Caco-2 (cell line): ENCODE measurements around the gene SLCO2A1. TPM values are rescaled to one million over a fixed set of nuclear protein-coding genes. Genes with fewer than 3 reads are reported as not detected.

ENCODE experiments used
- BruUV-seq: library from RNA; stranded (reverse); fragments of 400-500 nt; replicated peaks from 2 replicates; lab custom pipeline; 2021; lab: Mats Ljungman, UMichigan
- CTCF ChIA-PET: fragments of 300-600 bp; sonication (Branson Sonifier 250); formaldehyde crosslinking; loops from one replicate; lab custom pipeline; 2022; ENCODE audit warnings: antibody characterized with exemption; lab: Charles Lee
- POLR2A ChIA-PET: fragments of 300-600 bp; sonication (Branson Sonifier 250); formaldehyde crosslinking; loops from one replicate; lab custom pipeline; 2022; ENCODE audit warnings: antibody characterized with exemption; lab: Charles Lee
- DNase-seq, 2 experiments: peaks; one replicate each; pipeline versions ENCODE4 v3.0.0 to v3.0.0-alpha.2; 2020 to 2022
- H3K27me3 ChIP-seq: replicated peaks from 2 replicates; pipeline ENCODE4 v1.6.0; 2011; ENCODE audit warnings: low read length; ENCODE audit not compliant: control insufficient read depth, insufficient read depth
- H3K36me3 ChIP-seq: 2 replicates; pipeline ENCODE4 v1.5.1; 2011; ENCODE audit warnings: low read length; ENCODE audit not compliant: control insufficient read depth, insufficient read depth
- H3K4me1 ChIP-seq: fragments of 250-450 bp; sonication (Bioruptor Pico); 2 replicates; pipeline ENCODE4 v1.5.1; 2020; ENCODE audit warnings: mild to moderate bottlenecking
- H3K4me3 ChIP-seq: 2 replicates; pipeline ENCODE4 v1.5.1; 2011; ENCODE audit warnings: low read depth, mild to moderate bottlenecking, control low read depth, low read length
- H3K9me3 ChIP-seq: fragments of 250-450 bp; sonication (Bioruptor Pico); 2 replicates; pipeline ENCODE4 v1.5.1; 2020; ENCODE audit warnings: mild to moderate bottlenecking, moderate library complexity
- H3K27ac Mint-ChIP-seq: one replicate; pipeline ENCODE4 v1.8.0; 2022; ENCODE audit warnings: mixed read lengths; ENCODE audit not compliant: unreplicated experiment
- H3K27me3 Mint-ChIP-seq: one replicate; pipeline ENCODE4 v1.8.0; 2022; ENCODE audit warnings: mixed read lengths; ENCODE audit not compliant: insufficient read depth, unreplicated experiment
- H3K36me3 Mint-ChIP-seq: one replicate; pipeline ENCODE4 v1.8.0; 2022; ENCODE audit warnings: mild to moderate bottlenecking, mixed read lengths; ENCODE audit not compliant: insufficient read depth, unreplicated experiment
- H3K4me1 Mint-ChIP-seq: one replicate; pipeline ENCODE4 v1.8.0; 2022; ENCODE audit warnings: low read depth, mixed read lengths; ENCODE audit not compliant: unreplicated experiment
- H3K4me3 Mint-ChIP-seq: one replicate; pipeline ENCODE4 v1.8.0; 2022; ENCODE audit warnings: mild to moderate bottlenecking, moderate library complexity, mixed read lengths; ENCODE audit not compliant: unreplicated experiment
- H3K9me3 Mint-ChIP-seq: one replicate; pipeline ENCODE4 v1.8.0; 2022; ENCODE audit warnings: mixed read lengths; ENCODE audit not compliant: unreplicated experiment
- CTCF ChIP-seq, 2 experiments: fragments of 200-600 bp in 1 of 2; IDR thresholded peaks; 1 replicate in 1 of 2; 2 replicates in 1 of 2; pipeline versions ENCODE4 v1.5.1 to v1.8.0; 2011 to 2022; ENCODE audit warnings: antibody characterized with exemption in 1 of 2, control low read depth in 1 of 2, inconsistent platforms in 1 of 2, low read depth in 1 of 2, low read length in 1 of 2, mild to moderate bottlenecking in 1 of 2, moderate library complexity in 1 of 2; ENCODE audit not compliant: insufficient read depth in 1 of 2, severe bottlenecking in 1 of 2, unreplicated experiment in 1 of 2
- intact Hi-C: fragments of 100-400 bp; cut with micrococcal nuclease; formaldehyde crosslinking; loops from one replicate; pipeline ENCODE4 v1.10.0; 2022; ENCODE audit not compliant: unreplicated experiment
- total RNA-seq: library from RNA; stranded (reverse); gene quantifications from 2 replicates; pipeline ENCODE4 v1.2.3, GENCODE V29; 2022

The SLCO2A1 gene
- total RNA-seq, 1 experiment from 2014 or later, result 2.5 TPM

DNA sequence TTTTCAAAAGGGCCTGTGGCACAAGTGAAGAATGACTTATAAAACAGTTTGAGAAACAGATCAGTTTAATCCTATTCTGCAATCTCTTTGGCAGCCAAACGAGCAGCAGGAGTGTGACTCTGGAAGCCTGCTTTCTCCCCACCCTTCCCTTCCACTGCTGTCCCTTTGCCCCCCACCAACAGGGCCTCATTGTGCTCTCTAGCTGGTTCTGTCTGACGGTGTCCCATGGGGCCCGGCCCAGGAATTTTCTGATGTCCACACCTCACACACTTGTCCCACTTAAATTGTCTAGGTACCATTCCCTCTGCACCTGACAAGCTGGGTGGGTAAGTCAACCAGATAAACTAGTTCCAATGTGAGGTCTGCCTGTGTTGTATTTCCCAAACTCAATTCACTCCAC lies 16.4 kb downstream of the SLCO2A1 start:
- no peaks in the 10 kb centered on the region for H3K9me3 Mint-ChIP-seq
- H3K27me3 Mint-ChIP-seq, result no peaks in the 10 kb centered on the region
- no peaks in the 10 kb centered on the region for H3K4me1 Mint-ChIP-seq
- H3K4me3 Mint-ChIP-seq, result no peak overlapping the region
- intact Hi-C loops, result no loop called here
- POLR2A ChIA-PET, result no interaction called here
- no peak for TF ChIP-seq CTCF (IDR thresholded peaks at IDR 0.05; ENCODE audit: insufficient read depth in 1 of 2, low read depth in 1 of 2, low read length in 1 of 2, severe bottlenecking in 1 of 2, unreplicated experiment in 1 of 2)
- H3K27ac Mint-ChIP-seq, result no peak overlapping the region
- BruUV-seq, result no TSS peak
- CTCF ChIA-PET, result interaction anchor here (0.6 kb wide), 1 partner anchor 458 kb away, joined by 3 read pairs; no protein-coding TSS in a partner anchor
- Histone ChIP-seq H3K4me3 (no peak overlapping the region), H3K9me3 (no peaks in the 10 kb centered on the region), H3K27me3 (no peaks in the 10 kb centered on the region), H3K4me1 (no peaks in the 10 kb centered on the region), H3K36me3 (no peaks in the 10 kb centered on the region)
- no peak for DNase-seq
- H3K36me3 Mint-ChIP-seq, result no peaks in the 10 kb centered on the region

DNA sequence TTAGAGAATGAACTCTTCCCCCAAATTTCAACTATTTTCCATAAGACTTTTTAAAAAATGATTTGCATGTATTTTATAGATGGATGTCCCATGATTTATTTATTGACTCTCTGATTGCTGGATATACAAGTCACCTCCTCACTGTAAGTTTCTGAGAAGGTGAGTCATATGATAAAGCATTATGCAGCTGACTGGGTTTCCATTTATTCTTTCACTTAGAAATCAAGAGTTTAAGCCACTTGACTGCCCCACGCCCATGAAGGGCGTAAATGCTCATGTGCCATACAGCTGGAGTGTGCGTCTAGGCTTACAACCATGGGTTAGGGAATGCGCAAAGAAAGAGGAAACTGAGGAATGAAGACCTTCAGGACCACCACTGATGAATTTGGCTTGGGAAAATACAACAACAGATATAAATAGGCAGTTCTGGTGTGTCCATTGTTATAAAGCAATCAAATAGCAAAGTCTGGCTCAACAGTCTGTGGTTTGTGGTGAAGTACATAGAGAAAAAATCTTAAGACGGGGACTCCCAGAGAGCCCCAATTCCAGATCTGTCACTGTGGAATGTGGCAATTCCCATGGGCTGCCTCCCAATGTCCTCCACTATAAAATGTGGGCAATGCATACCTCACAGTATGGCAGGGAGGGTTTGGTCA lies 20.3 kb downstream of the SLCO2A1 start:
- ChIA-PET POLR2A (no interaction called here), CTCF (no interaction called here)
- no TSS peak for BruUV-seq
- DNase-seq, result no peak
- Mint-ChIP-seq H3K27me3 (no peaks in the 10 kb centered on the region), H3K9me3 (no peaks in the 10 kb centered on the region), H3K27ac (no peak overlapping the region), H3K4me1 (no peaks in the 10 kb centered on the region), H3K4me3 (no peak overlapping the region), H3K36me3 (no peaks in the 10 kb centered on the region)
- Histone ChIP-seq H3K4me1 (no peaks in the 10 kb centered on the region), H3K27me3 (no peaks in the 10 kb centered on the region), H3K36me3 (no peaks in the 10 kb centered on the region), H3K9me3 (no peaks in the 10 kb centered on the region), H3K4me3 (no peak overlapping the region)
- TF ChIP-seq CTCF (IDR thresholded peaks at IDR 0.05; ENCODE audit: insufficient read depth in 1 of 2, low read depth in 1 of 2, low read length in 1 of 2, severe bottlenecking in 1 of 2, unreplicated experiment in 1 of 2), result no peak
- intact Hi-C loops, result no loop called here

DNA sequence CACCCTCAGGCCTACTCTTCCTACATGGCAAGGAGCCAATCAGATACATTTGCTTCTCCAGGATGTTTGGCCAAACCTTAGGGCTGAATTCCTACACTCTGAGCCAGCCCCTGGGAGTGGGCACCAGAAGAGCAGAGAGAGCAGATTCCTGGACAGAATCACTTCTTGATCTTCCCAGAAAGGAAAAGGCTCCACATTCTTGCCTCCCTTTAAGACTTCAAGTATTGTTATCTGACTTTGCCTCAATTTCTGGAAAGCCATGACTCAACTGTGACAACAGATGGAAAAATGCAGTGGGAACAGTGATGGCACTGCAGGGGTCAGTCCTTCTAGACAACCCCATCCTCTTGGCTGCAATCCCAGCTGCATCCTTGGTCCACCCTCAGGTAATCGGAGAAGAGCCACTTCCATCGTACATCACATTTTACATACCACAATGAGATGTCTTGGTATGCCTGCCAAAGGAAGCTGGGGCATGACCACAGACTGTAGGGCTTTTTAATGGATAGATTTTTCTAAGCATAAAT lies 21.0 kb downstream of the SLCO2A1 start:
- ChIA-PET POLR2A (no interaction called here), CTCF (no interaction called here)
- Histone ChIP-seq H3K27me3 (no peaks in the 10 kb centered on the region), H3K4me1 (no peaks in the 10 kb centered on the region), H3K9me3 (no peaks in the 10 kb centered on the region), H3K36me3 (no peaks in the 10 kb centered on the region), H3K4me3 (no peak overlapping the region)
- TF ChIP-seq CTCF (IDR thresholded peaks at IDR 0.05; ENCODE audit: insufficient read depth in 1 of 2, low read depth in 1 of 2, low read length in 1 of 2, severe bottlenecking in 1 of 2, unreplicated experiment in 1 of 2), result no peak
- H3K27me3 Mint-ChIP-seq, result no peaks in the 10 kb centered on the region
- H3K4me1 Mint-ChIP-seq, result no peaks in the 10 kb centered on the region
- H3K9me3 Mint-ChIP-seq, result no peaks in the 10 kb centered on the region
- intact Hi-C loops, result no loop called here
- no peak overlapping the region for H3K27ac Mint-ChIP-seq
- H3K36me3 Mint-ChIP-seq, result no peaks in the 10 kb centered on the region
- H3K4me3 Mint-ChIP-seq, result no peak overlapping the region
- DNase-seq, result no peak
- BruUV-seq, result no TSS peak
